C4-2B (cell line): ENCODE data around the gene CTR9.

ENCODE experiments used
- CTCF ChIP-seq: fragments of 450-650 bp; conservative IDR thresholded peaks from 2 replicates; pipeline ENCODE4 v1.5.1; 2017; ENCODE audit warnings: mild to moderate bottlenecking
- ZFX ChIP-seq: fragments of 450-650 bp; IDR thresholded peaks from 2 replicates; pipeline ENCODE4 v1.6.1; 2017

GRCh38 chr11:10744206-10744605, 6.8 kb upstream of the CTR9 start:
- TF ChIP-seq CTCF = no peak
- TF ChIP-seq ZFX = no peak
